GM21737 (cell line): ENCODE results near the gene CRY1.
"Not testable (repeated sequence)": the region's sequence is repeated elsewhere in the genome, so short reads cannot be mapped to it uniquely, and the experiment has no call there.

Experiments
- ATAC-seq: cut with Tn5 transposase; IDR thresholded peaks from one replicate; pipeline ENCODE4 v1.9.1; 2021; ENCODE audit warnings: mild to moderate bottlenecking, moderate library complexity; ENCODE audit not compliant: unreplicated experiment

CRY1 gene

DNA sequence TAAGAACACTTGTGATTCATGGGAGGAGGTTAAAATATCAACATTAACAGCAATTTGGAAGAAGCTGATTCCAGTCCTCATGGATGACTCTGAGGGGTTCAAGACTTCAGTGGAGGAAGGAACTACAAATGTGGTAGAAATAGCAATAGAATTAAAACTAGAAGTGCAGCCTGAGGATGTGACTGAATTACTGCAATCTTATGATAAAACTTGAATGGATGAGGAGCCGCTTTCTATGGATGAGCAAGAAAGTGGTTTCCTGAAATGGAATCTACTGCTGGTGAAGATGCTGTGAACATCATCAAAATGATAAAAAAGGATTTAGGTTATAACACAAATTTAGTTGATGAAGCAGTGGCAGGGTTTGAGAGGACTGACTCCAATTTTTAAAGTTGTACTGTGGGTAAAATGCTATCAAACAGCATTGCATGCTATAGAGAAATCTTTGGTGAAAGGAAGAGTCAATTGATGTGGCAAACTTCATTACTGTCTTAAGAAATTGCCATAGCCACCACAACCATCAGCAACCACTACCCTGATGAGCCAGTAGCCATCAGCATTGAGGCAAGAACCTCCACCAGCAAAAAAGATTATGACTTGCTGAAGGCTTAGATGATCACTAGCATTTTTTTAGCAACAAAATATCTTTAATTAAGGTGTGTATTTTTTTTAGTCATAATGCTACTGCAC lies 80.5 kb downstream of the CRY1 start:
- ATAC-seq, result no peak

DNA sequence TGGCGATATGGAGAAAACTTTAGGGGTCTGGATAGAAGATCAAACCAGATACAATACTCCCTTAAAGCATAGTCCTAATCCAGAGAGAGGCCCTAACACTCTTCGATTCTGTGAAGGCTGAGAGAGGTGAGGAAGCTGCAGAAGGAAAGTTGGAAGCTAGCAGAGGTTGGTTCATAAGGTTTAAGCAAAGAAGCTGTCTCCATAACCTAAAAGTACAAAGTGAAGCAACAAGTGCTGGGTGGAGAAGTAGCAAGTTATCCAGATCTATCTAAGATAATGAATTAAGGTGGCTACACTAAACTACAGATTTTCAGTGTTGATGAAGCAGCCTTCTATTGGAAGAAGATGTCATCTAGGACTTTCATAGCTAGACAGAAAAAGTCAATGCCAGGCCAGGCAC lies 81.8 kb downstream of the CRY1 start:
- ATAC-seq, result no peak

DNA sequence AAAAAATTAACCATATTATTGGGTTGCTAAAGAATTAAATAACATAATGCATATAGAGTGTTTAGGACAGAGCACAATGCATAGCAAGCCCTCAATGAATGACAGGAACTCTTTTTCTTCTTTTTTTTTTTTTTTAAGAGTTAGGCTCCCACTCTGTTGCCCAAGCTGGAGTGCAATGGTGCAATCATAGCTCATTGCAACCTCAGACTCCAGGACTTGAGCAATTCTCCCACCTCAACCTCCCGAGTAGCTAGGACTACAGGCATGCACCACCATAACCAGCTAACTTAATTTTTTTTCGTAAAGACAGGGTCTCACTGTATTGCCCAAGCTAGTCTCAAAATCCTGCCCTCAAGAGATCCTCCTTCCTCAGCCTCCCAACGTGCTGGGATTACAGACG lies 85.9 kb downstream of the CRY1 start:
- no peak for ATAC-seq

DNA sequence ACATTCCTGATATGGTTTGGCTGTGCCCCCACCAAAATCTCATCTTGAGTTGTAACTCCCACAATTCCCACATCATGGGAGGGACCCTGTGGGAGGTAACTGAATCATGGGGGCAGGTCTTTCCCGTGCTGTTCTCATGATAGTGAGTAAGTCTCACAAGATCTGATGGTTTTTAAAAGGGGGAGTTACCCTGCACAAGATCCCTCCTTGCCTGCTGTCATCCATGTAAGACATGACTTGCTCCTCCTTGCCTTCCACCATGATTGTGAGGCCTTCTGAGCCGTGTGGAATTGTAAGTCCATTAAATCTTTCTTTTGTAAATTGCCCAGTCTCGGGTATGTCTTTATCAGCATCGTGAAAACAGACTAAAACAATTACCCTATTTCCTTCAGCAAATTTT lies 90.7 kb downstream of the CRY1 start:
- ATAC-seq, result not testable (repeated sequence)

DNA sequence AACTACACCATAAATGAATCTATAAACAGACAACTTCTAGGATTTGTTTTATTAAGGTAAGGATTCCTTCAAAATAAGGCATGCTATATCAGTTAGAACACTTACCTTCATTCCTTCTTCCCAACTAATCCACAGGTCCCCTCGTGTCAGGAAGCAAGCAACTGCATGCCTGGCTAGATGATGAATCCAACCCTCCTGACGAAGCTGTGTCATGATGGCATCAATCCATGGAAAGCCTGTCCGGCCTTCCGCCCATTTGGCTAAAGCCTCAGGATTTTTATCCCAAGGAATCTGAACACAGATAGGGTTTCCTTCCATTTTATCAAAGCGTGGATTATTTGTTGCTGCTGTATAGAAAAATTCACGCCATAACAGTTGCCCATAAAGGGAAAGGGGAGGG lies 93.9 kb downstream of the CRY1 start:
- no peak for ATAC-seq

DNA sequence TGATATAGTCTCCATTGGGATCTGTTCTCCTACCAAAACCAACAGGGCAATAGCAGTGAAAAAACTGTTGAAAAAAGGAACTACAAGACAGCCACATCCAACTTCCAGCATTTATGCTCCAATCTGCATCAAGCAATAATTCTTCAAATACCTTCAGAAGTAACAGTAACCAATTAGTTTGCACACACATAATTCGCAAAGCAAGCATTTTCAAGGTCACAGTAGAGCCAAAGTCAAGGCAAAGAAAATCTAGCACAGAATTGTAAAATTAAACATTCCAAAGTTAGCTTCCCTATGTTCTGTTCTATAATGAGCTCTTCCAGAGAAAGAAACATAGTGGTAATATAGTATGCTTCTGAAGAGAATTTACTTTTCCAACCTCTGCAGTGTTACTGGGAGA lies 95.4 kb downstream of the CRY1 start:
- no peak for ATAC-seq

DNA sequence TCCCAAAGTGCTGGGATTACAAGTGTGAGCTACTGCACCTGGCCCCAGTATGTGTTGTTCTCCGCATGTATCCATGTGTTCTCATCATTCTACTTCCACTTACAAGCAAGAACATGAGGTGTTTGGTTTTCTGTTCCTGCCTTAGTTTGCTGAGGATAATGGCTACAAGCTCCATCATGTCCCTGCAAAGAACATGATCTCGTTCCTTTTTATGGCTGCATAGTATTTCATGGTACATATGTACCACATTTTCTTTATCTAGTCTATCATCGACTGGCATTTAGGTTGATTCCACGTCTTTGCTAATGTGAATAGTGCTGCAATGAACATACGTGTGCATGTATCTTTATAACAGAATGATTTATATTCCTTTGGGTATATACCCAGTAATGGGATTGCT lies 97.2 kb downstream of the CRY1 start:
- not testable (repeated sequence) for ATAC-seq

DNA sequence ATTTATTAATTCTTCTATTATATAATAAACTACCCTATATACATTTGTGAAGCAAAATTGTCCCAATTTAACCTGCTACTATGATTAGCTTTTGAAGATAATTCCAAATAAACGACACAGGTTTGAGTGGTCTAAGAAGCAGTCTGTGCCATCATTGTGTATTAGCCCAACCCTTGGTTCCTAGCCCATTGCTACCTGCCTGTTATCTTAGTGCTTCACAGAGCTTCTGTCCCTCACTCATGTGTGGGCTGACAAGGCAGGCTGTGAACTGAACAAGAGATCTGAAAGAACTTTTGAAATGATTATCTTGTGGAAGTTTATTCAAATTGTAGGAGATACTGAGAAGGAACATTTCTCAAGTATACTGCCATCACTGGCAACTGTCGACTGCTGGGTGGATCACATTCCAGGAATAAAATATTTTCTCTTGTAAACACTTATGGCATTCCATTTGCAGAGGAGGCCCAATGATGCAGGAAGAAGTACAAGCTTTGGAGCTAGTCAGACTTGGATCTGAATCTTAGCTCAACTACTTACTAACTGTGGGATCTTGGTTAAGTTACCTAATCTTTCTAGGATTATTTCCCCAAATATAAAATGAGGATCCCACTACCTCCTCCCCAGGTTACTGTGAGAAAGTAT lies 98.6 kb downstream of the CRY1 start:
- no peak for ATAC-seq

DNA sequence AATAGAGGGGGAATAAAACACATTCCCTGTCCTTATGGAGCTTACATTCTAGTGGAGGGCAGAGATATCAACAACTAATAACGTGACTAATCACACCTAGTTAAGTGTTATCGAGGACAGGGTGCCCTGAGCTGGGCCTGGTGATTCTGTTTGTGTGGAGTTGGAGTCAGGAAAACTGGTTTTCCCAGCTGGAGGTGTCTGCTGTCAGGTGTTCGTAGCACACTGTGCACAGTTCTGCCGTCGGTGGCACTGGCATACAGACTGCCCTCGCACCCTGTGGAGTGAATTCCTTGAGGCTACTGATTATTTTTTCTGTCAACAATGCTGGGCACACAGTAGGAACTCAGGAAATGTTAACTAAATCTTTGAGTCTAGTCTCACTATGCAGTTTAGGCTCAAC lies 105.5 kb downstream of the CRY1 start:
- ATAC-seq, result no peak

DNA sequence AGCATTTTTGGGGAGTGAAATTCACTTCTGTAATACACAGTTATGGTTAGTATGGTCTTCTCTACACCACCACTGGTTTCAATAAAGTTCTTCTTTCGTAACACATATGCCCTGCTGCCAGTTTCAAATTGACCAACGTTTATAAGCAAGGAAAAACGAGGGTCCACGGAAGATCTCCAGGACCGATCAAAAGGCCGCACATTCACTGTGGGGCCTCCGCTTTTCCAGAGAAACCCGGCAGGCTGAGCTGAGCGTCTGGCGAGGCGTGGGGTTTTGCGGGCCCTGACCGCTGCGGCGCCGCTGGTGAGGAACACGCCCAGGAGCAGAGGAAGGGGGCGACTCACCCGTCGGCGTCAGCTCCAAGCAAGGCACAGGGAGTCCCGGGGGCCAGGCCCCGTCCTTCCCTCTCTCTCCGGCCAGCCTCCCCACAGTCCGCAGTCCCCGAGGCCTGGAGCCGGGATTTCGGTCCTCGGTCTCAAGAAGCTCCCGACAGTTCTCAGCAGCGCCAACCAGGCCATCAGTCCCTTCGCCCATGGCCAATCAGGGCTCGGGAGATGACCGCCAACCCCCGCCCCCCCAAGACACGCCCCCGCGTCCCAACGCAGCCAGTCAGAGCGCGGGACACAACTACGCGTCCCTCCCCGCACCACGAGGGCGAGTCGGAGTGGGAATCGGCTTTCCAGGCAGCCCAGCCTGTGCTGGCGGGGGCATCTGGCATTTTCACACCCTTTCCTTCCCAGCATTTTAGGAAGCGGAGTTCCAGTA lies 106.5 kb downstream of the CRY1 start, which contains the start of gene MTERF2:
TSS of gene MTERF2 (minus strand) at position 522 of the 765 bp plus-strand sequence. CDS start 8,432 bp downstream, outside the sequence.
- peak; percentile 94 for ATAC-seq

DNA sequence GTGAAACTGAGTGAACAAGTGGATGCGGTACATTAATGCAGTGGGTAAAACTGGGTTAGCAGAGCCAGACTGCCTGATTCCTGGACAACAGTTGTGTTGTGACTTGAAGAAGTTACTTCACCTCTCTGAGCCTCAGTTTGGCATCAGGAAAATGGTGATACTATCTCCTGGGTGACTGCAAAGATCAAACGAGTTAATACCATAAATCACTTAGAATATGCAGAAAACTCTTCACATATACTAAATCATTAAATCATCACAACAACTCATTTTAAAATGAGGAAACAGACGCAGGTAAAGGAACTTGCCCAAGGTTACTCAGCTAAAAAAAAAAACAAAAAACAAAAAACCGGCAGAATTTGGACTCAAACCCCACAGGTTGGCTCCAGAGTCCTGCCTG lies 107.2 kb downstream of the CRY1 start:
- no peak for ATAC-seq

DNA sequence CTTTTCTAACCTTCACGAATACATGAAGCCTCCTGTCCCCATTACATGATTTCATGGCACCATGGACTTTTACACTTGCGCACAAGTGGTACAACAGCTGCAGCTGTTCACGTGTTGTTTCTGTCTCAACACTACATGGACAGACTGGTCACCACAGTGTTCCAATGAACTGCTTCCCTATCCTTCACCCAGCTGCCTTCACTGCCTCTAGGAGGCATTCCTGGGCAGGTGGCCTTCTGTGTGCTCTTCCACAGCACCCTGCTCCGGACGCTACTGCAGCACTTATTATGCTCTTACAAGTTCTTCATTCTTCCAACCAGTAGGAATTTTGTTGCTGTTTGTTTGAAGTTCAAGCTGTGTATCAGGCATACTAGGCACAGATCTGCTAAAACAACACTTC lies 107.9 kb downstream of the CRY1 start:
- ATAC-seq, result no peak

DNA sequence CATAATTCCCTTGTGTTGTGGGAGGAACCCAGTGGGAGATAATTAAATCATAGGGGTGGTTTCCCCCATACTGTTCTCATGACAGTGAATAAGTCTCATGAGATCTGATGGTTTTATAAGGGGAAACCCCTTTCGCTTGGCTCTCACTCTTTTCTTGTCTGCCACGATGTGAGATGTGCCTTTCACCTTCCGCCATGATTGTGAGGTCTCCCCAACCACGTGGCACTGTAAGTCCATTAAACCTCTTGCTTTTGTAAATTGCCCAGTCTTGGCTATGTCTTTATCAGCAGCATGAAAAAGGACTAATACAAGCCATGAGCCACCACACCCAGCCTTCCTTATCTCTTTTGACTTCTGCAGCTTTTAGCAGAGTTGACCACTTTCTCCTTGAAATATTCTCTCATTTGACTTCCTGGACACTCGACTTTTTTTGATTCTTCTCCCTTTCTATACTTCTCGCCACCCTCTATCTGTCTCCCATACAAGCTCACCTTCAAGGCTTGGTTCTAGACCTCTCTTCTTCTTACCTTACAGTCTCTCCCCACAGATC lies 108.7 kb downstream of the CRY1 start:
- ATAC-seq, result no peak

DNA sequence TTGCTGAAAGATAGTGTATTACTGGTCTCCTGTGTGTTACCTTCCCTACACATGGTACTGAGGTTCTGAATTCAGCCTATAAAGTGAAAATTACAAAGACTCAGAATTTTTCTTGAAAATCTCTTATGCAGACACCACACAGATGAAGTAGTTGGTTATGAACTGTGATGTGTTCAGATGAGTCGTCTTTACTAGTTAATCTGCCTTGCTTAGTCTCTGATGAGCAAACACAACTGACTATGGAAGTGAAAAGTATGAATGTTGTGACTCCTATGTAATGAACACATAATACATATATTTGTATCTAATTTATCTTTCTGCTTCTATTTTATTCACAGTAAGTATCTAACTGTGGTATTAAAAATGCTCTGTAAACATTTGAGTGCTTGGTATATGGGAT lies 111.1 kb downstream of the CRY1 start:
- ATAC-seq, result no peak

DNA sequence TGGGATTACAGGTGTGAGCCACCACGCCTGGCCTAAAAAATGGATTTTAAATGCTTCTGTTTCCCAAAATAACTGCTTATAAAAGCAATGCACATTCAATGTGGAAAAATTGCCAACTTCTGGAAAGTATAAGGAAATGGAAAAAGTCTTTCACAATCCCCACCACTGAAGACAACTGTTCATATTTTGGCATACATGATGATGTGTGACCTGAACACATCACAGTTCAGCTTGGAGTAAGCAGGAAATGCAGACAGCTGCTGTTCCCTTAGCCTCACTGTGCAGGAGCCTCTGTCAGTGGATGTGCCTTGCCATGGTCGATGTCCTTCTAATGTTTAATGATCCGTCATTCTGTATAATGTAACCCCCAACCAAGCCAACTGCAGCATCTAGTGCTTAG lies 111.6 kb downstream of the CRY1 start:
- ATAC-seq, result no peak

DNA sequence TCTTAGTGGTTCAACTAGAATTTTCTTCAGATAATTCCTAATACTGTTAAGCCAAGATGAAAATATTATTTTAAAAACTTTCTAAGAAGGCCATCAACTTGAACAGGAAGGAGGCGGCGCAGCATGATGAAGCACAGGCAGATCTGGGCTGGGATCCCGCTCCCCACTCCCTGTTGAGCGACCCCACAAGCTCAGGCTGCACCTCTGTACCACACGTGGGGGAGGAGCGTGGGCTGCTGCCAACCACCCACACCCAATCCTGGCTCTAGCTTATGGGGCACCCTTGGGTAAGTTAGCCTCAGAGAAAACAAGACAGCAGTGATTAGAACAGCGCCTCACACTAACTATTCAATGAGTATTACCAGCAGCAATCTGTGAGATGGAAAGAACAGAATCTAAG lies 112.4 kb downstream of the CRY1 start:
- no peak for ATAC-seq

DNA sequence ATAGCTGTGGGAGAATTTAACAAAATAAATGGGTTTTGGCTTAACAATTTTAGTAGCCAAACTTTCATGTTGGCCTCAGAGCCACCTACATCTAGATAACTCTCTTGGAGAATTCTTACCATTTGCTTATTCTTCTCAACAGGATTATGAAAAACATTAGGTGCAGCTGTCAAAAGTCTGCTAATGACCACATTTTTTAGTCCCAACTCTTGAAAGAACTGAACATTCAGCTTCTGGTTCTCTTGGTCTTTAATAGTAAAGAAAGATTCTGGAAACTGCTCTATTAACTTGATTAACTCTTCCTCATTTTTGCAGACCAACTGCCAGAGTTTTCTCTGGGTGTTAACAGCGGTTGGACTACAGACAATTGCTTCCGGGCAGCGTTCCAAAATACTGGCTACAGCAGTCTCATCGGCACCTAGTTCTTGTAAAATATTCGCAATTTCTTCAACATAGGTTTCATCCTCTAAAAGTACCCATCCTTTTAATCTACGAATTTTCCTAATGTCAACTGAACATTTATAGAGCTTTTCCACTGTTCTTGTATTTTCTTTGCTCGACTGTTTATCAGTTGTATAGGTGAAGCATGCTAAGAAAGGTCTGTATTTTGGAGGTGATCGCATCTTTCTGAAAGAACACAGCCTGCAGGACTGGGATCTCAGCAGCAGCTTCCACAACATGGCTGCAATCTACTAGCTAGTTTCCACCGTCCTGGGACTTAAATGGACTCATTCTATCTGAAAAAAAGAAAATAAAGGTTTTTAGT lies 115.1 kb downstream of the CRY1 start:
- ATAC-seq, result no peak

DNA sequence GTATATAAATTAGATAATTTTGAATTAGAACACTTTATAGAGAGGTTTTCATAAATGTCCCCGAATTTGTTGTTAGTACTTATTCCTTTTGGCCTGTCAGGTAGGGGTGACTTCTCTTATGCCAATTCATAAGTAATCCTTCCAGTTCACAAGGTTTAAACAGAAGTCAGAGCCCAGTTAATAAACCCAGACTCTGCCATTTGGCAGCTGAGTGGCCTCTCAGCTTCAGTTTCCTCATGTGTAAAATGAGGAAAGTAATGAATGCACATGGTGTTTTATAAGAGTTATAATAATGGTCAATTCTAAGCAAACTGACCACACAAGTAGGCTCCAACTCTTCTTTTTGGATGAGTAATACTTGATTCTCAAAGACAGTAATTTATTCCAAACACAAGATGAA lies 116.7 kb downstream of the CRY1 start:
- ATAC-seq, result no peak

DNA sequence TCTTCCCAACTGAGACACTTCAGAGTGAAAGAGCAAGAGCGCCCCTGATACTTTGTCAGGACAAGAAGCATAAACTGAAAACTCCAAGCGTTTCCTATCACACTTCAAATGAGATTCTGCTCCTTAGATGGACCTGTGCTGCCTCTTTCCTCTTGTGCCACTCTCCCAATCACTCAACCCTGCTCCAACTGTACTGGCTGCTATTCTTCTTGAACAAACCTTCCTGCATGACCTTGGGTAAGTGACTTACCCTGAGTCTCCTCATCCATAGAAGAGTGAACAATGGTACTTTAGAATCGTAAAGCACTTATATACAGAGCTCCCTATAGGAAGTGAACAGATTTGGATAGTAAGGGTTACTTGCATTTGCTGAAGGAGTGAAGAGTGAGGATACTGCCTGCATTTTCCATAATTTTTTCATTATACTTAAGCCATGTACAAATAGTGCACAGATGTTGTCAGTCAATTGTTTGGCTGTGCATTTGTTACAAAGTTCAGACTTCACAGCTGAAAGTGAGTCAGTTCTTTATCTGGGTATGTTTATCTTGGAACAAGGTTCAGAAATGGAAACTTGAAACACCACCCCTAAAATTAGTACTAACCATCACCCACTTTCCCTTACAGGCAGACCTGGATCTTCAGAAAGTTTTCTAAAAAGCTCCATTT lies 117.2 kb downstream of the CRY1 start:
- ATAC-seq, result no peak

DNA sequence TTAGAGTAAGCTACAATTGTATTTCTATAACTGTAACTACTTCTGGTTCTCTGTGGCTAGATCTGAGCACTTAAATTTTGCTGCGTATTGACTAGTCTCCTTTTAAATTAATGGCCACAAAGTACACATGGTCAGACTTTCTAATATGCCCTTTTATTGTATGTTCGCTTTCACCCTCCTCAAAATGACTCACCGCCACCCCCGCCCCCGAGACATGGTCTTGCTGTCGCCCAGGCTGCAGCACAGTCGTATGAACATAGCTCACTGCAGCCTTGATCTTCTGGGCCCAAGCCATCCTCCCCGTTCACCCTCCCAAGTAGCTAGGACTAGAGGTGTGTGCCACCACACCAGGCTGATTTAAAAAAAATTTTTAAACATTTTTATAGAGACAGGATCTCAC lies 118.3 kb downstream of the CRY1 start:
- ATAC-seq, result no peak
